ENCODE results near the gene CD4. TPM values are rescaled to one million over a fixed set of nuclear protein-coding genes. Genes with fewer than 3 reads are reported as not detected.

The CD4 gene
- total RNA-seq, 4 donors from 2014 or later: 2.9 to 7.0 (median 3.6) TPM

DNA sequence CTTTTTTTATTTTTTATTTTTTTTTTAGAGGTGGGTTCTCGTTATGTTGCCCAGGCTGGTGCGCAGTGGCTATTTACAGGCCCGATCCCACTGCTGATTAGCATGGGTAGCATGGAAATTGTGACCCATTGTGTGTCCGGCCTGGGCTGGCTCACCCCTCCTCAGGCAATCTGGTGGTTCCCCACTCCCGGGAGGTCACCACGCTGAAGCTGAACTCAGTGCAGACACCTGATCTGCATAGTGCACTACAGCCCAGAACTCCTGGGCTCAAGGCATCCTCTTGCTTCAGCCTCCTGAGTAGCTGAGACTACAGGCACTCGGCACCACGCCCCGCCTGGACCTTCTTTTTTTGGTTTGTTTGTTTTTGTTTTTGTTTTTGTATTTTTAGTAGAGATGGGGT is 5.5 kb upstream of the CD4 start:
- 92 to 95% methylated on average over 9 of the region's 9 CpGs for WGBS, 2 donors
- no peak overlapping the region for H3K4me3 ChIP-seq (ENCODE audit: low read depth, poor library complexity, severe bottlenecking)
- intact Hi-C loops (cut with DNase I; ENCODE audit: low total_unique reads): no loop called here
- no peak for DNase-seq (ENCODE audit: low spot score in 2 of 2)
- no peak for TF ChIP-seq POLR2A (IDR thresholded peaks at IDR 0.05)
- TF ChIP-seq, protein P1, sequence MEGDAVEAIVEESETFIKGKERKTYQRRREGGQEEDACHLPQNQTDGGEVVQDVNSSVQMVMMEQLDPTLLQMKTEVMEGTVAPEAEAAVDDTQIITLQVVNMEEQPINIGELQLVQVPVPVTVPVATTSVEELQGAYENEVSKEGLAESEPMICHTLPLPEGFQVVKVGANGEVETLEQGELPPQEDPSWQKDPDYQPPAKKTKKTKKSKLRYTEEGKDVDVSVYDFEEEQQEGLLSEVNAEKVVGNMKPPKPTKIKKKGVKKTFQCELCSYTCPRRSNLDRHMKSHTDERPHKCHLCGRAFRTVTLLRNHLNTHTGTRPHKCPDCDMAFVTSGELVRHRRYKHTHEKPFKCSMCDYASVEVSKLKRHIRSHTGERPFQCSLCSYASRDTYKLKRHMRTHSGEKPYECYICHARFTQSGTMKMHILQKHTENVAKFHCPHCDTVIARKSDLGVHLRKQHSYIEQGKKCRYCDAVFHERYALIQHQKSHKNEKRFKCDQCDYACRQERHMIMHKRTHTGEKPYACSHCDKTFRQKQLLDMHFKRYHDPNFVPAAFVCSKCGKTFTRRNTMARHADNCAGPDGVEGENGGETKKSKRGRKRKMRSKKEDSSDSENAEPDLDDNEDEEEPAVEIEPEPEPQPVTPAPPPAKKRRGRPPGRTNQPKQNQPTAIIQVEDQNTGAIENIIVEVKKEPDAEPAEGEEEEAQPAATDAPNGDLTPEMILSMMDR (IDR thresholded peaks at IDR 0.05): no peak

DNA sequence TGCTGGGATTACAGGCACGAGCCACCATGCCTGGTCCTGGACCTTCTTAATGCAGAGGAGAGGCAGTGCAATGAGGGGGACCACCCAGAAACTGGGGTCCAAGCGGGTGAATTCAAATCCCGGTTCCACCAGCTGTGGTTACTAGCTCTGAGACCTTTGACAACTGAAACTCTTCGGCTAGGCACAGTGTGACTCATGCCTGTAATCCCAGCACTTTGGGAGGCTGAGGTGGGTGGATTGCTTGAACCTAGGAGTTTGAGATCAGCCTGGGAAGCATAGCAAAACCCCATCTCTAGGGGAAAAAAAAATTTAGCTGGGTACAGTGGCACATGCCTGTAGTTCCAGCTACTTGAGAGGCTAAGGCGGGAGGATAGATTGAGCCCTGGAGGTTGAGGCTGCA is 5.0 kb upstream of the CD4 start:
- no peak overlapping the region for H3K4me3 ChIP-seq (ENCODE audit: low read depth, poor library complexity, severe bottlenecking)
- TF ChIP-seq POLR2A (IDR thresholded peaks at IDR 0.05): no peak
- TF ChIP-seq, protein P1 (IDR thresholded peaks at IDR 0.05): no peak
- no peak for DNase-seq (ENCODE audit: low spot score in 2 of 2)
- intact Hi-C loops (cut with DNase I; ENCODE audit: low total_unique reads): no loop called here
- 73 to 80% methylated on average over 5 of the region's 5 CpGs for WGBS, 2 donors

DNA sequence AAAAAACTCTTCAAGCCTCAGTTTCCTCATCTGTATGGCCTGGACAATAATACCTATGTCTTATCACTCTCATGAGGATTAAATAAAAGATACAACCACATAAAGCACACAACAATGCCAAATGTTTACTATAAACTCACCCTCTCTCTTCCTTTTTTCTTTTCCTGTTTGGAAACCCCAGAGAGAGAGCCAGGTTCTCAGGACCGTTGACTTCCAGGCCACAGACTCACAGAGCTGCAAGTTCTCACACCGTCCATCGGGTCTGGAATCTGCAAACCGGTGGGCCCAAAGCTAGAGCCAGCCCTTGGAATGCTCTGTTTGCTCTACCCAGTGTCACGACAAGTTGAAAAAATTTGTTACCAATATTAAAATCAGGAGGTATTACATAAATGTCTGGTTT is 4.6 kb upstream of the CD4 start:
- no peak for TF ChIP-seq POLR2A (IDR thresholded peaks at IDR 0.05)
- TF ChIP-seq, protein P1 (IDR thresholded peaks at IDR 0.05): no peak
- no peak overlapping the region for H3K4me3 ChIP-seq (ENCODE audit: low read depth, poor library complexity, severe bottlenecking)
- intact Hi-C loops (cut with DNase I; ENCODE audit: low total_unique reads): no loop called here
- DNase-seq (ENCODE audit: low spot score in 2 of 2): no peak
- WGBS, 2 donors: 73 to 79% methylated on average over 5 of the region's 5 CpGs

DNA sequence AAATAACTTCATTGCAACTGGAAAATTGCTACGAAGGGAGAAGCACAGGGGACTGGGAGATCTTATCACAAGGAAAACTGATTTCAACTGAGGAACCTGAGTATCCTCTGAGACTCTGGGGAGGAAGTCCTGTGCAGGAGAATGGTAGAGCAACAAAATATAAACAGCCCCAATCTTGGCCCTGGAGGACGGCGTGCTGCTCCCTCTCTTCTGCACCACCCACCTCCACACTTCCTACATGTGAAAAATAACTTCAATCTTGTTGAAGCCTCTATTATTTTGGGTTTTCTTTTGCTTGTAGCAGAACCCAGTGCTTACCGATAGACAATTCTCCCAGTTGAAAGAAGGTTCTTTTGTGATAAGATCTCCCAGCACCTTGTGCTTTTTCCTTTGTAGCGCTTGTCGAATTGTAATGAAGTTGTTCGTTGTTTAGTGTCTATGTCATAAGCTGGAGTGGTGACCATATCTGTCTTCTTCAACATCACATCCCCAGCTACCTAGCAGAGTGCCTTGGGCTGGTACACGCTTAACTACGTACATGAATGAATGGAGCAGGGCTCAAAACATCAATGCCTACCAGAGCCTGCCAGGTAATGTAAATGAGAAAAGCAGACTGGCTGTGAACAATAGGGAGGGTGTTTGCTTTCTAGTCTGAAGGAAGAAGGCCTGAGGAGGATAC is 2.8 kb upstream of the CD4 start:
- DNase-seq (ENCODE audit: low spot score in 2 of 2): no peak
- TF ChIP-seq POLR2A (IDR thresholded peaks at IDR 0.05): no peak
- TF ChIP-seq, protein P1 (IDR thresholded peaks at IDR 0.05): no peak
- 68 to 73% methylated on average over 9 of the region's 9 CpGs for WGBS, 2 donors
- intact Hi-C loops (cut with DNase I; ENCODE audit: low total_unique reads): no loop called here
- no peak overlapping the region for H3K4me3 ChIP-seq (ENCODE audit: low read depth, poor library complexity, severe bottlenecking)

DNA sequence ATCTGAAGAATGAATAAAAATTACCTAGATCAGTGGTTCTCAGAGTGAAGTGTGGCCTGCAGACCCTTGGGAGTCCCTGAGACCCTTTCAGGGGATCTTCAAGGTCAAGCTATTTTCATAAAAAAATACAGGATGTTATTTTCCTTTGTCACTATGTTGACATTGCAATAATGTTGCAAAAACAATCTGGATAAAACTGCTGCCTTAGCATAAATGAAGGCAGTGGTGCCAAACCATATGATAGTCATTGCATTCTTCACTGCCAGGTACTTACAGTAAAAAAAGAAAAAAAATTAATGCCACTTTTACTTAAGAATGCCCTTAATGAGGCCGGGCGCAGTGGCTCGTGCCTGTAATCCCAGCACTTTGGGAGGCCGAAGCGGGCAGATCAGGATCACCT is 2.0 kb upstream of the CD4 start:
- H3K4me3 ChIP-seq (ENCODE audit: low read depth, poor library complexity, severe bottlenecking): no peak overlapping the region
- WGBS, 2 donors: 90 to 93% methylated on average over 5 of the region's 5 CpGs
- no peak for DNase-seq (ENCODE audit: low spot score in 2 of 2)
- intact Hi-C loops (cut with DNase I; ENCODE audit: low total_unique reads): no loop called here
- TF ChIP-seq, protein P1 (IDR thresholded peaks at IDR 0.05): no peak
- no peak for TF ChIP-seq POLR2A (IDR thresholded peaks at IDR 0.05)

Data from lower leg skin (tissue), 4 donors.